Prostate gland (tissue), 2 donors: ENCODE results near the gene TEX54. TPM values are rescaled to one million over a fixed set of nuclear protein-coding genes. Genes with fewer than 3 reads are reported as not detected.
"Not testable (repeated sequence)": the region's sequence is repeated elsewhere in the genome, so short reads cannot be mapped to it uniquely, and the experiment has no call there.

Source experiments
- DNase-seq: peaks from one replicate; pipeline ENCODE4 v3.0.0-alpha.2; 2019; ENCODE audit warnings: low spot score
- H3K27ac ChIP-seq, 2 donors: fragments of 200-600 bp; sonication (generic); 2 replicates each; pipeline ENCODE4 v1.5.1; 2017 to 2019
- H3K27me3 ChIP-seq: fragments of 200-600 bp; sonication (generic); replicated peaks from 2 replicates; pipeline ENCODE4 v1.5.1; 2019; ENCODE audit not compliant: insufficient read depth
- H3K36me3 ChIP-seq, 2 donors: fragments of 200-600 bp; sonication (generic); 1 replicate in 1 of 2; 2 replicates in 1 of 2; pipeline versions ENCODE4 v1.5.1 to v1.8.1; 2017 to 2019
- H3K4me1 ChIP-seq: fragments of 200-600 bp; sonication (generic); replicated peaks from 2 replicates; pipeline ENCODE4 v1.5.1; 2019
- H3K4me3 ChIP-seq, 2 donors: fragments of 200-600 bp; sonication (generic); 2 replicates each; pipeline ENCODE4 v1.5.1; 2017 to 2019
- H3K9me3 ChIP-seq: fragments of 200-600 bp; sonication (generic); 2 replicates; pipeline ENCODE4 v1.5.1; 2017
- CTCF ChIP-seq, 4 experiments: fragments of 200-600 bp in 2 of 4; fragments of 450-650 bp in 2 of 4; sonication (generic) in 2 of 4; IDR thresholded peaks; 1 replicate in 3 of 4; 2 replicates in 1 of 4; pipeline ENCODE4 v1.5.1; 2016 to 2019; ENCODE audit warnings: antibody characterized with exemption in 4 of 4, mild to moderate bottlenecking in 2 of 4, moderate library complexity in 2 of 4
- POLR2A ChIP-seq: fragments of 450-650 bp; IDR thresholded peaks from one replicate; pipeline ENCODE4 v1.6.1; 2016; ENCODE audit warnings: antibody characterized with exemption, mild to moderate bottlenecking
- POLR2AphosphoS5 ChIP-seq: sonication (generic); formaldehyde crosslinking; IDR thresholded peaks from one replicate; pipeline ENCODE4 v1.6.1; 2017; ENCODE audit warnings: antibody characterized with exemption
- WGBS: methylation state at CpG from one replicate; pipeline ENCODE4 v1.1.5; 2018; 5-methylcytosine and 5-hydroxymethylcytosine counted together
- intact Hi-C: fragments of 100-400 bp; cut with DNase I; formaldehyde crosslinking; loops from one replicate; pipeline ENCODE4 v1.14.2; 2022
- total RNA-seq, 2 donors: library from RNA; depleted of rRNA; stranded (reverse); fragments of >200 nt; gene quantifications; one replicate each; pipeline ENCODE4 v1.1.0, GENCODE V29; 2016

The TEX54 gene
- total RNA-seq, 2 donors from 2014 or later: not detected

DNA sequence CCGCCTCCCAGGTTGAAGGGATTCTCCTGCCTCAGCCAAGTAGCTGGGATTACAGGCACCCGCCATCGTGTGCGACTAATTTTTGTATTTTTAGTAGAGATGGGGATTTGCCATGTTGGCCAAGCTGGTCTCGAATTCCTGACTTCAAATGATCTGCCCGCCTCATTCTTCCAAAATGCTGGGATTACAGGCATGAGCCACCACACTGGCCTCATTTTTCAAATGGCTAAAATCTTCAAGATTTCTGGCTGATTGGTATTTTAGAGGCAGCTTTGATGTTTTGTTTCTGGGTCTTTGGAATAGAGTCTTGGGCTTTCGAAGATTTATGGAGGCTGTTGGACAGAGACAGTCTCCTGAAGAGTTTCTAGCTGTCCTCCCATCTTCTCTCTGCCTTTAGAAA is 42.2 kb upstream of the TEX54 start:
- no peaks in the 10 kb centered on the region for H3K27me3 ChIP-seq
- 93% methylated on average over 7 of the region's 7 CpGs for whole genome bisulfite sequencing
- no peak for DNase-seq
- no peaks in the 10 kb centered on the region for H3K36me3 ChIP-seq
- no peak overlapping the region for H3K27ac ChIP-seq
- H3K4me3 ChIP-seq: no peak overlapping the region
- H3K4me1 ChIP-seq: peaks cover 11% of the 10 kb centered on the region
- no peaks in the 10 kb centered on the region for H3K9me3 ChIP-seq
- TF ChIP-seq CTCF (IDR thresholded peaks at IDR 0.05): no peak
- TF ChIP-seq POLR2A: no peak
- TF ChIP-seq POLR2AphosphoS5: no peak
- intact Hi-C loops: no loop called here

DNA sequence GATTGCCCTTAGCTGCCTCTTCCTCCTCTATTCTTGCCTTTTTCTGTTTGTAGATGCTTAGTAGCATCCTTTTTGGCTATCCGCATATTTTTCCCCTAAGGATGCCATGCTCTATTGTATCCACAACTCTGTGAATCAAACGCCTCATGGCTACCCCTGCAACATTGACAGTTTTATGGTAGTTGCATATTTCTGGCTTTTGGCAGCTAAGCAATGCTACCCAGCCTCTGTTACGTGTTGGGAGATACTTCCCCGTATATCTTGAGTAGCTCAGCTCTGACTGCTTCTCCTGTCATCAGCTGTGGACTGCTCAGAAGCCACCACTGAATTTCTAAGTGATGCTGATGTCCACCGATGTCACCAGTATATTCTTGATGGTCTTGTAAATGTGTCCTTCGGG is 33.0 kb upstream of the TEX54 start:
- WGBS: 38% methylated on average over 6 of the region's 6 CpGs
- no peak for DNase-seq
- Histone ChIP-seq H3K4me1 (peaks cover 5% of the 10 kb centered on the region), H3K36me3 (no peaks in the 10 kb centered on the region), H3K27ac (no peak overlapping the region), H3K4me3 (no peak overlapping the region), H3K27me3 (no peaks in the 10 kb centered on the region), H3K9me3 (no peaks in the 10 kb centered on the region)
- TF ChIP-seq CTCF (IDR thresholded peaks at IDR 0.05) (no peak), POLR2A (no peak), POLR2AphosphoS5 (peak; percentile 6)
- intact Hi-C loops: loop anchor here (10.0 kb wide), 1 partner anchor 471 kb away; no protein-coding TSS in a partner anchor

DNA sequence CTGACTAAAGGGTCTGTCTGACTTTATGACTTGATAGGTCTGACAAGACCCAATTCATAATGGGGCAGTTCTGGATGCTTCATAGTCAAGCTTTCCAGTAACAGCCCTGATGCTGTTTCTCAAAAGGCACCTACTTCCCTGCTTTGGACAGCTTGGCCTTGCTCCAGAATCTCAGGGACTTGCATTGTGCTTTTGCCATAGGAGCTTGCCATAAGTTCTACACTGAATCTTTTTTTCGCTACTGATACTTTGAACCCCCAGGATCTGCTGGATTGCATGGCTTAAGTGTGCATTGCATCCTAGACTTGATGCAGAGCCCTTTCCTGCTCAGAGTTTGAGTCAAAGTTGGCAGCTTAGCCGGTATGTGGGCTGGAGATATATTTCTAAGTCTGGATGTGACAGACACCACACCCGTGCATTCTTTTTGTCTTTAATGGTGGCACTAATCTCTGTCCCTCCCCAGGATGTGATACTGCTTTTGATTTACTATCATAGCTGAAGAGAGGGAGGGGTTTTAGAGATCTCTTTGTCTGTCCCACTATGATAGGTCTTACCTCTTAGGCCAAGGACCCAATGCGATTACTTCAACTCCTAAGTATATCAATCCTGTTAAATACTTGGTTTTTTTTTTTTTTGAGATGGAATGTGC is 31.2 kb upstream of the TEX54 start:
- H3K27ac ChIP-seq: no peak overlapping the region
- H3K9me3 ChIP-seq: no peaks in the 10 kb centered on the region
- 57% methylated on average over 4 of the region's 4 CpGs for WGBS
- TF ChIP-seq POLR2AphosphoS5 (no peak), CTCF (IDR thresholded peaks at IDR 0.05) (no peak), POLR2A (no peak)
- H3K4me1 ChIP-seq: peaks cover 5% of the 10 kb centered on the region
- intact Hi-C loops: loop anchor here (2.0 to 10.0 kb wide), 2 partner anchors 77 to 469 kb away; partner anchors contain the start of gene TMEM179B
- no peak for DNase-seq
- H3K4me3 ChIP-seq: no peak overlapping the region
- no peaks in the 10 kb centered on the region for H3K36me3 ChIP-seq
- H3K27me3 ChIP-seq: no peaks in the 10 kb centered on the region

DNA sequence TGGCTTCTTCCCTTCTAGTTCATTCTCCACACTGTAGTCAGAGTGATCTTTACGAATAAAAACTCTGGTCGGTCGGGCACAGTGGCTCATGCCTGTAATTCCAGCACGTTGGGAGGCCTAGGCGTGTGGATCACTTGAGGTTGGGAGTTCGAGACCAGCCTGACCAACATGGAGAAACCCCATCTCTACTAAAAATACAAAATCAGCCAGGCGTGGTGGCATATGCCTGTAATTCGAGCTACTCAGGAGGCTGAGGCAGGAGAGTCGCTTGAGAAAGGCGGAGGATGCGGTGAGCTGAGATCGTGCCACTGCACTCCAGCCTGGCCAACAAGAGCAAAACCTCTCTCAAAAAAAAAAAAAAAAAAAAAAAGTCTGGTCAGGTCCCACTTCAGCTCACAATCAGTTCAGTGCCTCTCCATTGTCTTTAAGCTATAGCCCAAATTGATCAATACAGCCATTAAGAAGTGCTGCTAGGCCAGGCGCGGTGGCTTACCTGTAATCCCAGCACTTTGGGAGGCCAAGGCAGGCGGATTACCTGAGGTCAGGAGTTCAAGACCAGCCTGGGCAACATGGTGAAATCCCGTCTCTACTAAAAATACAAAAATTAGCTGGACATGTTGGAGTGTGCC is 29.0 kb upstream of the TEX54 start:
- 91% methylated on average over 16 of the region's 16 CpGs for WGBS
- Histone ChIP-seq H3K4me1 (peaks cover 16% of the 10 kb centered on the region), H3K27ac (peak overlapping the region; percentile 59 to 75)
- H3K9me3 ChIP-seq, H3K27me3 ChIP-seq, DNase-seq, H3K4me3 ChIP-seq, H3K36me3 ChIP-seq: not testable (repeated sequence)
- intact Hi-C loops: loop anchor here (2.0 to 10.0 kb wide), 2 partner anchors 75 to 467 kb away; partner anchors contain the start of gene TMEM179B

DNA sequence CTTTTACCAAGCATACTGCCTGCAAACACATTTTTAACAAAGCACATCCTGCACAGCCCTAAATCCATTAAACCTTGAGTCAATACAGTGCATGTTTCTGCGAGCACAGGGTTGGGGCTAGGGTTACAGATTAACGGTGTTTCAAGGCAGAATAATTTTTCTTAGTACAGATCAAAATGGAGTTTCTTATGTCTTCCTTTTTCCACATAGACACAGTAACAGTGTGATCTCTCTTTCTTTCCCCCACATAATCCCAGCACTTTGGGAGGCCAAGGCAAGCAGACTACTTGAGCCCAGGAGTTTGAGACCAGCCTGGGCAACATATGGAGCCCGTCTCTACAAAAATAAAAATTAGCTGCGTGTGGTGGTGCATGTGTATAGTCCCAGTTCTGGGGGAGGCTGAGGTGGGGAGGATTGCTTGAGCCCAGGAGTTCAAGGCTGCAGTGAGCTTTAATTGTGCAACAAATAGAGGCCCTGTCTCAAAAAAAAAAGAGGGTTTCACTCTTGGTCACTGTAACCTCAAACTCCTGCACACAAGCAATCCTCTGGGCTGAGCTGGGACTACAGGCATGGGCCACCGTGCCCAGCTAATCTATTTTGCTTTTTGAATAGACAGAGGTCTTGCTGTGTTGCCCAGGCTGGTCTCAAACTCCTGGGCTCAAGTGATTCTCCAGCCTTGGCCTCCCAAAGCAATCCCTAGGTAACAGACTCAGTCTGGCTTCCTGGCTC is 28.4 kb upstream of the TEX54 start:
- intact Hi-C loops: loop anchor here (10.0 kb wide), 1 partner anchor 466 kb away; no protein-coding TSS in a partner anchor
- Histone ChIP-seq H3K4me3 (no peak overlapping the region), H3K27ac (peak overlapping the region; percentile 59 to 75), H3K36me3 (no peaks in the 10 kb centered on the region), H3K9me3 (no peaks in the 10 kb centered on the region), H3K27me3 (no peaks in the 10 kb centered on the region), H3K4me1 (peaks cover 16% of the 10 kb centered on the region)
- 40% methylated on average over 5 of the region's 5 CpGs for WGBS
- no peak for TF ChIP-seq POLR2AphosphoS5
- TF ChIP-seq POLR2A: no peak
- no peak for TF ChIP-seq CTCF (IDR thresholded peaks at IDR 0.05)
- DNase-seq: no peak

GRCh38 chr11:62859281-62859703 is 26.7 kb upstream of the TEX54 start:
- Histone ChIP-seq H3K27ac (peak overlapping the region; percentile 59 to 75), H3K4me1 (peaks cover 16% of the 10 kb centered on the region)
- H3K9me3 ChIP-seq, intact Hi-C loops, DNase-seq, H3K4me3 ChIP-seq, H3K27me3 ChIP-seq, H3K36me3 ChIP-seq: not testable (repeated sequence)
- 84% methylated on average over 8 of the region's 8 CpGs for WGBS
